Activated T-helper 2 cell treated with anti-CD3 and anti-CD28 coated beads, Interferon-gamma antibody, Interleukin-2, Interleukin-4, amounts not matched to agents 10 μg/mL and 5 μg/mL and 100 μg/mL, durations not matched to agents 14 hours and 24 hours and 36 hours (primary cell): ENCODE results near the gene ST3GAL2. TPM values are rescaled to one million over a fixed set of nuclear protein-coding genes. Genes with fewer than 3 reads are reported as not detected.
"Not testable (repeated sequence)": the region's sequence is repeated elsewhere in the genome, so short reads cannot be mapped to it uniquely, and the experiment has no call there.

Experiments
- DNase-seq: peaks from one replicate; pipeline ENCODE4 v3.0.0; 2021; ENCODE audit warnings: low spot score
- H3K27ac Mint-ChIP-seq: one replicate; pipeline ENCODE4 v1.8.0; 2021; ENCODE audit warnings: mixed read lengths
- H3K27me3 Mint-ChIP-seq: one replicate; pipeline ENCODE4 v1.8.0; 2021; ENCODE audit warnings: low read depth, mixed read lengths
- H3K36me3 Mint-ChIP-seq: one replicate; pipeline ENCODE4 v1.8.0; 2021; ENCODE audit warnings: low read depth, mixed read lengths
- H3K4me1 Mint-ChIP-seq: one replicate; pipeline ENCODE4 v1.8.0; 2021; ENCODE audit warnings: low read depth, mixed read lengths
- H3K4me3 Mint-ChIP-seq: one replicate; pipeline ENCODE4 v1.8.0; 2021; ENCODE audit warnings: low read depth, mild to moderate bottlenecking, moderate library complexity, mixed read lengths
- H3K9me3 Mint-ChIP-seq: one replicate; pipeline ENCODE4 v1.8.0; 2021; ENCODE audit warnings: mixed read lengths
- intact Hi-C: fragments of 100-400 bp; cut with micrococcal nuclease; formaldehyde crosslinking; loops from one replicate; pipeline ENCODE4 v1.15.1; 2023
- total RNA-seq: library from RNA; stranded (reverse); gene quantifications from 2 replicates; pipeline ENCODE4 v1.2.3, GENCODE V29; 2022

ST3GAL2 gene
- total RNA-seq, 1 donor from 2014 or later = 35.1 TPM

- Mint-ChIP-seq H3K27ac (no peak overlapping the region), H3K27me3 (no peaks in the 10 kb centered on the region), H3K4me1 (no peaks in the 10 kb centered on the region), H3K36me3 (no peaks in the 10 kb centered on the region), H3K9me3 (no peaks in the 10 kb centered on the region), H3K4me3 (no peak overlapping the region)
- intact Hi-C loops = no loop called here
- DNase-seq = no peak
Observed at GRCh38 chr16:70460737-70461261, 21.9 kb upstream of the ST3GAL2 start.

DNA sequence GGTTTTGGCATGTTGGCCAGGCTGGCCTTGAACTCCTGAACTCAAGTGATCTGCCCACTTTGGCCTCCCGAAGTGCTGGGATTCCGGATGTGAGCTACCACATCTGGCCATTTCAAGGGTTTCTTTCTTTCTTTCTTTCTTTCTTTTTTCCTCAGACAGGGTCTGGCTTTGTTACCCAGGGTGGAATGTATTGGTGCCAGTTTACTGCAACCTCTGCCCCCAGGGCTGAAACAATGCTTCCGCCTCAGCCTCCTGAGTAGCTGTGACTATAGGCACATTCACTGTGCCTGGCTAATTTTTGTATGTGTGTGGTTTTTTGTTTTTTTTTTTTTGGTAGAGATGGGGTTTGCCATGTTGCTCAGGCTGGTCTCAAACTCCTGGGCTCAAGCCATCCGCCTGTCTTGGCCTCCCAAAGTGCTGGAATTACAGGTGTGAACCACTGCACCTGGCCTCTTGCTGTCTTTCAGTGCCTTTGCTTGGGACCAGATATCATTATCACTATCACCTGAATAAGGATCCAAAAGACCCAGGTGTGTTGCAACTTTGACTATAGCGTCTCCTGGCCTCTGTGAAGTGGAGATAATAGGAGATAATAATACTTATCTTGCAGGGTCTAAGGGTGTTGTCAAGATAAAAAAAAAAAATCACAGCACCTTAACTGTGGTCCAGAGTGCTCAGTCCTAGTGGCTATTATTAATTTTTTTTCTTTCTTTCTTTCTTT, 18.7 kb upstream of the ST3GAL2 start:
- intact Hi-C loops = no loop called here
- no peaks in the 10 kb centered on the region for H3K36me3 Mint-ChIP-seq
- no peak overlapping the region for H3K4me3 Mint-ChIP-seq
- DNase-seq = no peak
- no peaks in the 10 kb centered on the region for H3K9me3 Mint-ChIP-seq
- no peaks in the 10 kb centered on the region for H3K27me3 Mint-ChIP-seq
- H3K27ac Mint-ChIP-seq = no peak overlapping the region
- peaks cover 16% of the 10 kb centered on the region for H3K4me1 Mint-ChIP-seq

GRCh38 chr16:70455910-70456309, 17.0 kb upstream of the ST3GAL2 start:
- Mint-ChIP-seq H3K4me1 (peaks cover 16% of the 10 kb centered on the region), H3K27me3 (no peaks in the 10 kb centered on the region), H3K4me3 (peak overlapping the region; percentile 15), H3K27ac (no peak overlapping the region), H3K9me3 (no peaks in the 10 kb centered on the region), H3K36me3 (no peaks in the 10 kb centered on the region)
- DNase-seq = no peak
- intact Hi-C loops = no loop called here

DNA sequence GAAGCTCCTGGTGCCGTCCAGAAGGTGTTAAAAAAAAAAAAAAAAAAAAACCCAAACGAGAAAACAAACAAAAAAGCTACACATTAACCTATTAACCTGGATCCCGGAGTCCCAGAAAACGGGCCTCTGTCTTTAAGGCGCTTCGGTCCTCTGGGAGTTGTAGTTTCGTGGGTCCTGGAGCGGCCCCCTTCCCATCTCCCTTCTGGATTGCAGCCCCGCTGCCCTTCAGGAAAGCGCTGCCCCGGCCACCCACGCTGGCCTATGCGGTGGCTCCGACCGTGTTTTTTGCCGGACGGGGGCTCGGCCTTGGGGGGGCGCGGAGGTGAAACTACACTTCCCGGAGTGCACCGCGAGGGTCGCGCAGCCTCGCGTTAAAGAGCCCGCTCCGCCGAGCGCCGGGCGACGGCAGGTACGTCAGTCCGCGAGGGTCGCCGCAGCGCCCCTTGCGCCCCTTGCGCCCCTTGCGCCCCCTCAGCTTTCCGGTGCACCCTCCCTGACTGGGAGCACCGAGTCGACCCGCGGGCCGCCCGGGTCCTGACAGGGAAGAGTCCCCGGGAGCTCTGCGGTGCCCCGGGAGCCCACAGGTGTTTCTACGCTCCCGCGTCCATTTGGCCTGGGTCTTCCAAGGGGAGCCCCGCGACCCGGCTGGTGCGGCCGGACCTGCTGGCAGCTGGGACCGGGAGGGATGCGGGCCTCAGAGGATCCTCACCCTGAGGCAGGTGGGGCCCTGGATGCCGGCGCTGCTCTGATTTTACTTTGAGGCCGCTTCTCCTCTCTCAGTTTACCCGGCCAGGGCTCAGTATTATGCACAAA, 15.5 kb upstream of the ST3GAL2 start, which contains the start of gene FCSK:
Gene FCSK, plus strand, starts transcription at position 374 of the 813 bp plus-strand sequence. CDS start 8,596 bp downstream, outside the sequence.
- Mint-ChIP-seq H3K4me1 (peaks cover 16% of the 10 kb centered on the region), H3K9me3 (no peaks in the 10 kb centered on the region), H3K4me3 (peak within 1 kb of the TSS; percentile 88), H3K36me3 (no peaks in the 10 kb centered on the region), H3K27ac (peak within 1 kb of the TSS; percentile 78), H3K27me3 (no peaks in the 10 kb centered on the region)
- DNase-seq = peak; percentile 61
- intact Hi-C loops = loop anchor here (1.0 kb wide), 2 partner anchors 15 to 59 kb away; partner anchors contain the start of gene ST3GAL2

GRCh38 chr16:70453892-70454221, 15.0 kb upstream of the ST3GAL2 start:
- Mint-ChIP-seq H3K9me3 (no peaks in the 10 kb centered on the region), H3K27me3 (no peaks in the 10 kb centered on the region), H3K27ac (peak overlapping the region; percentile 78), H3K4me3 (peak overlapping the region; percentile 88), H3K36me3 (no peaks in the 10 kb centered on the region), H3K4me1 (peaks cover 16% of the 10 kb centered on the region)
- intact Hi-C loops = loop anchor here (1.0 kb wide), 2 partner anchors 15 to 59 kb away; partner anchors contain the start of gene ST3GAL2
- DNase-seq = no peak

DNA sequence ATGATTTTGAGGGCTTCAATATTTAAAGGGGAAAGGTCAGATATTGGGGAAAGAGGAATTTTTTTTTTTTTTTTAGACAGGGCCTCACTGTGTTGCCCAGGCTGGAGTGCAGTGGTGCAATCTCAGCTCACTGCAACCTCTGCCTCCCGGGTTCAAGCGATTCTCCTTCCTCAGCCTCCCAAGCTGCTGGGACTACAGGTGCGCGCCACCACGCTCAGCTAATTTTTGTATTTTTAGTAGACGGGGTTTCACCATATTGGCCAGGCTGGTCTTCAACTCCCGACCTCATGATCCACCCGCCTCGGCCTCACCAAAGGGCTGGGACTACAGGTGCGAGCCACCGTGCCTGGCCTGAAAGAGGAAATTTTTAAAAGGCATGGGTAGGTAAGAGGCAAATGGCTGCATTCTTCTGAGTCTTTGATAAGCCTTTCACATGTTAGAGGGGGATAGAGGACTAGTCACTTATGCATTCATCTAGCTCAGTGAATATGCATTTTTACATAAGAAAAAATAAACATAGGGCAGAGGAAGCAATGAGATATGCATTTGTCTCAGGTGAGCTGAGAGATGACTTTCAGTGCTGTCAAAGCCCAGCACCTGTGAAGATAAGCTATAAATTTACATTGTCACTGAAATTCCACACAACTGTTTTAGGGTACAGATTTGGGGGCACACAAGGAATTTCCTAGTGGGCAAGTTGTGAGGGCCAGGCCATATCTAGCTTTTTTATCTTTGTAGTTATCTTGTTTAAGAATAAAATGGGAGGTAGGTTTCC, 14.4 kb upstream of the ST3GAL2 start:
- Mint-ChIP-seq H3K4me1 (peaks cover 16% of the 10 kb centered on the region), H3K27ac (peak overlapping the region; percentile 78), H3K27me3 (no peaks in the 10 kb centered on the region), H3K36me3 (no peaks in the 10 kb centered on the region), H3K4me3 (peak overlapping the region; percentile 88), H3K9me3 (no peaks in the 10 kb centered on the region)
- no peak for DNase-seq
- intact Hi-C loops = no loop called here

- intact Hi-C loops, H3K27ac Mint-ChIP-seq: not testable (repeated sequence)
Observed at GRCh38 chr16:70451004-70451340, 12.1 kb upstream of the ST3GAL2 start.

DNA sequence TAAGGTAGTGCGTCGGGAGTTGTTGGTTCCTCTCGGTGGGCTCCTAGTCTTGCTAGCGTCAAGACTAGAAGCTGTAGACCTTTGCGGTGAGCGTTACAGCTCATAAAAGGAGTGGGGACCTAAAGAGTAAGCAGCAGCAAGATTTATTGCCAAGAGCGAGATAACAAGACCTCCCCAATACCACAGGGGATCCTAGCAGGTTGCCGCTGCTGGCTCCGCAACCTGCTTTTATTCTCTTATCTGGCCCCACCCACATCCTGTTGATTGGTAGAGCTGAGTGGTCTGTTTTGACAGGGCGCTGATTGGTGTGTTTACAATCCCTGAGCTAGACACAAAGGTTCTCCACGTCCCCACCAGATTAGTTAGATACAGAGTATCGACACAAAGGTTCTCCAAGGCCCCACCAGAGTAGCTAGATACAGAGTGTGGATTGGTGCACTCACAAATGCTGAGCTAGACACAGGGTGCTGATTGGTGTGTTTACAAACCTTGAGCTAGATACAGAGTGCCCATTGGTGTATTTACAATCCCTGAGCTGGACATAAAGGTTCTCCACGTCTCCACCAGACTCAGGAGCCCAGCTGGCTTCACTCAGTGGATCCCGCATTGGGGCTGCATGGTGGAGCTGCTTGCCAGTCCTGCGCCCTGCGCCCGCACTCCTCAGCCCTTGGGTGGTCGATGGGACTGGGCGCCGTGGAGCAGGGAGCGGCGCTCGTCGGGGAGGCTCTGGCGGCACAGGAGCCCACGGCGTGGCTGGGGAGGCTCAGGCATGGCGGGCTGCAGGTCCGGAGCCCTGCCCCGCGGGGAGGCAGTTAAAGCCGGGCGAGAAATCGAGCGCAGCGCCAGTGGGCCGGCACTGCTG, 11.5 kb upstream of the ST3GAL2 start:
- H3K27ac Mint-ChIP-seq, intact Hi-C loops, H3K27me3 Mint-ChIP-seq, H3K36me3 Mint-ChIP-seq, DNase-seq, H3K4me3 Mint-ChIP-seq, H3K9me3 Mint-ChIP-seq: not testable (repeated sequence)
- peaks cover 16% of the 10 kb centered on the region for H3K4me1 Mint-ChIP-seq

More at GRCh38 chr16:70451004-70451340, 12.1 kb upstream of the ST3GAL2 start:
- H3K27me3 Mint-ChIP-seq, DNase-seq, H3K36me3 Mint-ChIP-seq, H3K9me3 Mint-ChIP-seq, H3K4me3 Mint-ChIP-seq: not testable (repeated sequence)
- H3K4me1 Mint-ChIP-seq = peaks cover 16% of the 10 kb centered on the region

DNA sequence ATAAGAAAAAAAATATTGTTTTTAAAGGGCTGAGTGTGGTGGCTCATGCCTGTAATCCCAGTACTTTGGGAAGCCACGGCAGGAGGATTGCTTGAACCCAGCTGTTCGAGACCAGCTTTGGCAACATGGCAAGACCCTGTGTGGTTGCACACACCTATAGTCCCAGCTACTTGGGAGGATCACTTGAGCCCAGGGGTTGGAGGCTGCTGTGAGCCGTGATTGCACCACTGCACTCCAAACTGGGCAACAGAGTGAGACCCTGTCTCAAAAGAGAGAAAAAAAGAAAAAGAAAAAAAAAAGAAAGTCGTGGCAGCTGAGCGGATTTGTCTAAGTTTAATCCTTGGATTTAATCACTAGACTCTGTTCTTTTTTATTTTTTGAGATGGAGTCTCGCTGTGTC, 9.2 kb upstream of the ST3GAL2 start:
- no peaks in the 10 kb centered on the region for H3K27me3 Mint-ChIP-seq
- H3K4me3 Mint-ChIP-seq = no peak overlapping the region
- no peak overlapping the region for H3K27ac Mint-ChIP-seq
- H3K9me3 Mint-ChIP-seq = no peaks in the 10 kb centered on the region
- H3K4me1 Mint-ChIP-seq = peaks cover 8% of the 10 kb centered on the region
- no peaks in the 10 kb centered on the region for H3K36me3 Mint-ChIP-seq
- no peak for DNase-seq
- intact Hi-C loops = no loop called here

- intact Hi-C loops = no loop called here
- no peaks in the 10 kb centered on the region for H3K27me3 Mint-ChIP-seq
- no peak overlapping the region for H3K27ac Mint-ChIP-seq
- H3K36me3 Mint-ChIP-seq = no peaks in the 10 kb centered on the region
- H3K4me3 Mint-ChIP-seq = no peak overlapping the region
- no peak for DNase-seq
- H3K9me3 Mint-ChIP-seq = no peaks in the 10 kb centered on the region
- H3K4me1 Mint-ChIP-seq = peaks cover 6% of the 10 kb centered on the region
Observed at GRCh38 chr16:70444249-70445063, 5.6 kb upstream of the ST3GAL2 start.

DNA sequence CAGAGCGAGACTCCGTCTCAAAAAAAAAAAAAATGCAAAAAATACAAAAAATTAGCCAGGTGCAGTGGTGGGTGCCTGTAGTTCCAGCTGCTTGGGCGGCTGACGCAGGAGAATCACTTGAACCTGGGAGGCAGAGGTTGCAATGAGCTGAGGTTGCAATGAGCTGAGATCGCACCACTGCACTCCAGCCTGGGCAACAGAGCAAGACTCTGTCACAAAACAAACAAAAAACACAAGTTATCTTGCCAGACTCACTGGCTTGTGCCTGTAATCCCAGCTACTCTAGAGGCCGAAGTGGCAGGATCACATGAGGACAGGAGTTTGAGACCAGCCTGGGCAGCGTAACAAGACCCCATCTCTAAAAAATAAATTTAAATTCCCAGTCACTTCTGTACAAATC, 3.4 kb upstream of the ST3GAL2 start:
- intact Hi-C loops = no loop called here

More for the DNA sequence above, 3.4 kb upstream of the ST3GAL2 start:
- Mint-ChIP-seq H3K27me3 (no peaks in the 10 kb centered on the region), H3K4me1 (peaks cover 16% of the 10 kb centered on the region), H3K27ac (no peak overlapping the region), H3K4me3 (no peak overlapping the region), H3K36me3 (no peaks in the 10 kb centered on the region), H3K9me3 (no peaks in the 10 kb centered on the region)
- no peak for DNase-seq
